Astrocyte of the cerebellum (primary cell): ENCODE results near the gene PCDHA1.

Experiments
- DNase-seq: peaks from one replicate; pipeline ENCODE4 v3.0.0-alpha.2; 2011; ENCODE audit warnings: low read depth
- H3K4me3 ChIP-seq: 2 replicates; pipeline ENCODE4 v1.5.1; 2011; ENCODE audit warnings: mild to moderate bottlenecking, low read depth, low read length, moderate library complexity
- CTCF ChIP-seq: IDR thresholded peaks from 2 replicates; pipeline ENCODE4 v1.5.1; 2012; ENCODE audit warnings: low read length, low read depth, moderate library complexity, mild to moderate bottlenecking; ENCODE audit errors: missing control alignments
- in situ Hi-C: cut with HindIII; loops from 2 replicates; pipeline ENCODE4 v1.10.0; 2017; ENCODE audit warnings: low sequenced_read_pairs

PCDHA1 gene

GRCh38 chr5:140785905-140786686 lies at the start of gene PCDHA1:
Gene PCDHA1, plus strand, starts transcription at chr5:140786140.
- in situ Hi-C loops: no loop called here
- DNase-seq: no peak
- no peak for TF ChIP-seq CTCF
- no peak within 1 kb of the TSS for H3K4me3 ChIP-seq

- no peak for TF ChIP-seq CTCF
- in situ Hi-C loops: no loop called here
- no peak overlapping the region for H3K4me3 ChIP-seq
- DNase-seq: no peak
Observed at GRCh38 chr5:140737486-140737885, 48.5 kb upstream of the PCDHA1 start.

- in situ Hi-C loops: no loop called here
- no peak for DNase-seq
- H3K4me3 ChIP-seq: no peak overlapping the region
- TF ChIP-seq CTCF: no peak
Observed at GRCh38 chr5:140741967-140742366, 44.0 kb upstream of the PCDHA1 start.

- H3K4me3 ChIP-seq: no peak overlapping the region
- no peak for TF ChIP-seq CTCF
- in situ Hi-C loops: no loop called here
- no peak for DNase-seq
Observed at GRCh38 chr5:140753561-140753960, 32.4 kb upstream of the PCDHA1 start.

- DNase-seq: no peak
- TF ChIP-seq CTCF: no peak
- in situ Hi-C loops: no loop called here
- no peak overlapping the region for H3K4me3 ChIP-seq
Observed at GRCh38 chr5:140764177-140764973, 21.6 kb upstream of the PCDHA1 start.

GRCh38 chr5:140767444-140767843 lies 18.5 kb upstream of the PCDHA1 start:
- H3K4me3 ChIP-seq: no peak overlapping the region
- DNase-seq: no peak
- TF ChIP-seq CTCF: no peak
- in situ Hi-C loops: no loop called here
